Effector memory CD4-positive, alpha-beta T cell (primary cell): ENCODE data around the gene PADI2.

ENCODE experiments used
- DNase-seq, 3 donors: peaks; one replicate each; pipeline ENCODE4 v3.0.0-alpha.2; 2020
- H3K27ac ChIP-seq: 2 replicates; pipeline ENCODE4 v1.7.0; 2013; ENCODE audit warnings: mild to moderate bottlenecking, low read length, moderate library complexity; ENCODE audit not compliant: insufficient read depth, poor library complexity, severe bottlenecking
- H3K27me3 ChIP-seq: replicated peaks from 2 replicates; pipeline ENCODE4 v1.7.0; 2013; ENCODE audit warnings: mild to moderate bottlenecking, low read length; ENCODE audit not compliant: insufficient read depth, control insufficient read depth, poor library complexity, severe bottlenecking
- H3K36me3 ChIP-seq: 2 replicates; pipeline ENCODE4 v1.7.0; 2013; ENCODE audit warnings: mild to moderate bottlenecking, low read length, moderate library complexity; ENCODE audit not compliant: control insufficient read depth, insufficient read depth
- H3K4me1 ChIP-seq: 2 replicates; pipeline ENCODE4 v1.7.0; 2013; ENCODE audit warnings: low read length, mild to moderate bottlenecking; ENCODE audit not compliant: control insufficient read depth, insufficient read depth, poor library complexity, severe bottlenecking
- H3K4me3 ChIP-seq: 2 replicates; pipeline ENCODE4 v1.7.0; 2013; ENCODE audit warnings: low read length, low read depth, mild to moderate bottlenecking; ENCODE audit not compliant: insufficient read depth, poor library complexity, severe bottlenecking
- H3K9me3 ChIP-seq: 2 replicates; pipeline ENCODE4 v1.7.0; 2013; ENCODE audit warnings: mild to moderate bottlenecking, low read length, moderate library complexity; ENCODE audit not compliant: control insufficient read depth

Gene PADI2

DNA sequence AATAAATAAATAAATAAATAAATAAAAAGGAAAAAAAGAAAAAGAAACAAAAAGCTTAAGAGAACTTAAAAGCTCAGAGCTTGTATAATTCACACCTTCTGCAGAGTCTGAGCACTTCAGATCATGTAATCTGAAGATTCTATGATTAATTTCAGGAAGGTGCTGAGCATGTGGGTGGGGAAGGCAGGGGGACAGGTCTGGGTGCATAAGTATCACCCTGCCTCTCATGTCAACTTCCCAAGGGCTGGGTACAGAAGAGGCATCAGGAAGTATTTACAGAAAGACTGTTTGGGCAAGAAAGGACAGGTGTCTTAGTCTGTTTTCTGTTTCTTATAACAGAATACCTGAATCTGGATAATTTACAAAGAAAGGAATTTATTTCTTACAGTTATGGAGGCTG lies 20.4 kb upstream of the PADI2 start:
- no peak overlapping the region for H3K4me3 ChIP-seq
- H3K36me3 ChIP-seq: no peaks in the 10 kb centered on the region
- no peak overlapping the region for H3K27ac ChIP-seq
- H3K4me1 ChIP-seq: no peaks in the 10 kb centered on the region
- DNase-seq: no peak
- no peaks in the 10 kb centered on the region for H3K9me3 ChIP-seq
- no peaks in the 10 kb centered on the region for H3K27me3 ChIP-seq

DNA sequence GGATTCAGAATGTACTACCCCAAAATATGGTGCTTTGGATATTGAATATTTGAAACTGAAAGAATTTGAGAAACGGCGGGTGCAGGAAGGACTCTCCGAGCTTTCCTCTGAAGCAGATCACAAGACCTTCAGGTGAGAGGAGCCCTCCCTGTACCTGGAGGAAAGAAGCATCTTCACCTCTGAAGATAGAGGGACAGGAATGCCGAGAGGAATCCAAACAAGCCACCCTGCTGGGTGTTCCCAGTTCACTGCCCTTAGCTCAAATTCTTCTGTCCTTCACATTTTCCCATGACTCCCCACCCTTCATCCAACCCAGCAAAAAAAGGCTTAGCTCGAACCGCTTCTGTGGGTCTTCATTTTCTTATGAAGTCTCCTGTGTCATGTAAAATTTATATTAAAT lies 18.2 kb upstream of the PADI2 start:
- Histone ChIP-seq H3K27me3 (no peaks in the 10 kb centered on the region), H3K27ac (no peak overlapping the region), H3K4me1 (no peaks in the 10 kb centered on the region), H3K9me3 (no peaks in the 10 kb centered on the region), H3K4me3 (no peak overlapping the region), H3K36me3 (no peaks in the 10 kb centered on the region)
- DNase-seq: no peak

DNA sequence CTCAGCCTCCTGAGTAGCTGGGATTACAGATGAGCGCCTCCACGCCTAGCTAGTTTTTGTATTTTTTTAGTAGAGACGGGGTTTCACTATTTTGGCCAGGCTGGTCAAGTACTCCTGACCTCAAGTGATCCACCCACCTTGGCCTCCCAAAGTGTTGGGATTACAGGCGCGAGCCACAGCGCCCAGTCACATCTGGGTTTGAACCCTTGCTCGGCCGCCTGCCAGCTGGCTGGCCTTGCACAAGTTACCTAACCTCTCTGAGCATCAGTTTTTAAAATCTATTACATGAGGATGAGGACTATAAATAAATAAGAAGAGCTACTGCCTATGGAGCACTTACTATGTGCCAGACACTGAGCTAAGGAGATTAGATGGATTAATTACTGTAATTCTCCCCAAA lies 17.7 kb upstream of the PADI2 start:
- DNase-seq: no peak
- Histone ChIP-seq H3K36me3 (no peaks in the 10 kb centered on the region), H3K4me1 (no peaks in the 10 kb centered on the region), H3K9me3 (no peaks in the 10 kb centered on the region), H3K4me3 (no peak overlapping the region), H3K27me3 (no peaks in the 10 kb centered on the region), H3K27ac (no peak overlapping the region)

DNA sequence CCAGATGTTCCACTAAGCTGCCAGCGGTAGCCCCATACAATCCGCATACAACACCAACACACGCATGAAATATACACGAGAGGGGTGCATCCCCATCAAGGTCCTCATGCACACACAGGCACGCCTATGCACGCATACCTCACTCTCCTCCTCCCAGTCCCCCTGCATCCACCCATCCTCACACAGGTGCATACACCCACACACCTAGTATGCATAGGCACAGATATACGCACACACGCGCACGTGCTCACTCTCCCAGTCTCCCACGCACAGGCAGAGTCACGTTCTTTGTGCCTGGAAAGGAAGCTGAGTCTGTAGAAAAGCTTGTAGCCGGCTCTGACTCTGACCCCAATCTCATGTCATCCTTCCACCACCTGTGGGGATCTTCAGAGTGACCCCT lies 16.9 kb upstream of the PADI2 start:
- no peaks in the 10 kb centered on the region for H3K9me3 ChIP-seq
- no peaks in the 10 kb centered on the region for H3K4me1 ChIP-seq
- H3K27me3 ChIP-seq: no peaks in the 10 kb centered on the region
- no peak overlapping the region for H3K4me3 ChIP-seq
- no peak overlapping the region for H3K27ac ChIP-seq
- H3K36me3 ChIP-seq: no peaks in the 10 kb centered on the region
- DNase-seq: no peak

DNA sequence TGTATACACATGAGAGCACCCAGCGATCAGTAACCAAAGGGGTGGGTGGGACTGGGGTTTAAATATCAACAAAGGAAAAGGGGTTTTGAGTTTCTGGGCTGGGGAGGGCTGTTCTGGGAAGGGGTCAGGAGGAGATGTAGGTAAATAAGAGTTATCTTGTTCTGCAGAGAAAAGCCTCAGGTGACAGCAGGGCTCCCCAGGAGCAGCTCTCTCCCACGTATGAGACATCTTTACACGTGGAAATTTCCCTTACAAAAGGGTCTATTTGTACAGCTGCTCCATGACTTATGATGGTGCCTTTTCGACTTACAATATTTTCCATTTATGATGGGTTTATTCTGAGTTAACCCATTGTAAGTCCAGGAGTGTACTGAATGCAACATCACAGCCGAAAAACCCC lies 16.3 kb upstream of the PADI2 start:
- no peak overlapping the region for H3K4me3 ChIP-seq
- no peak for DNase-seq
- H3K36me3 ChIP-seq: no peaks in the 10 kb centered on the region
- no peaks in the 10 kb centered on the region for H3K27me3 ChIP-seq
- no peak overlapping the region for H3K27ac ChIP-seq
- H3K9me3 ChIP-seq: no peaks in the 10 kb centered on the region
- H3K4me1 ChIP-seq: no peaks in the 10 kb centered on the region

DNA sequence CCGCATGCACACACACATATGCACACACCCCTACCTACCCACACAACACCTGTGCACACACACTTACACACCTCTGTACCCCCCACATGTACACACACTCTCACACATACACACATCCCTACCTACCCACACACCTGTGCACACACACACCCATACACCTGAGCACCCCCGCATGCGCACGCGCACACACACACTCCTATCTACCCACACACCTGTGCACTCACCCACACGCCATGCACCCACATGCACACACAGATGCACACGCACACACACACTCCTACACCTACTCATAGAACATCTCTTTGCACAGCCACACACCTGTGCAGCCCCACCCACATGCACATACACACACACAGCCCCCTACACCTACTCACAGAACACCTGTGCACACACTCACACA lies 15.5 kb upstream of the PADI2 start:
- H3K9me3 ChIP-seq: no peaks in the 10 kb centered on the region

DNA sequence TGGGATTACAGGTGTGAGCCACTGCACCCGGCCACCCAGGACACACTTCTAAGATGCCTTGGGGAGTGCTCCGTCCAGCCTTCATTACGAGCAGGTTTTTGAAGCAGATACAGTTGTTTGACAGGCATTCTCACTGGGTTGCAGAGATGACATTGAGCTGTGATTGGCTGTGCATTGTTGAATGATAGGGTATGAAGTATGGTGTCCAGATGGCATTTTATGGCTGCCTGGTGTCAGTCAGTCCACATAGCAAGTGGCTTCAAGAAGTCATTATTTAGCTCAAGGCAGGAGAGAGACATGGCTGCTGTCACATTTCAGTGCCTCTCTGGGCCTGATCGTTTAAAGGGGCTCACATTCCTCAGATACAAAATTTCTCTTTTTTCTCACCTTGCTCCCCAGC lies 14.8 kb upstream of the PADI2 start:
- H3K27ac ChIP-seq: no peak overlapping the region
- no peaks in the 10 kb centered on the region for H3K4me1 ChIP-seq
- H3K9me3 ChIP-seq: no peaks in the 10 kb centered on the region
- H3K27me3 ChIP-seq: no peaks in the 10 kb centered on the region
- no peak for DNase-seq
- no peak overlapping the region for H3K4me3 ChIP-seq
- H3K36me3 ChIP-seq: no peaks in the 10 kb centered on the region

More for the DNA sequence above, 15.5 kb upstream of the PADI2 start:
- DNase-seq: no peak
- no peak overlapping the region for H3K4me3 ChIP-seq
- H3K36me3 ChIP-seq: no peaks in the 10 kb centered on the region
- no peaks in the 10 kb centered on the region for H3K4me1 ChIP-seq
- H3K27ac ChIP-seq: no peak overlapping the region
- H3K27me3 ChIP-seq: no peaks in the 10 kb centered on the region

DNA sequence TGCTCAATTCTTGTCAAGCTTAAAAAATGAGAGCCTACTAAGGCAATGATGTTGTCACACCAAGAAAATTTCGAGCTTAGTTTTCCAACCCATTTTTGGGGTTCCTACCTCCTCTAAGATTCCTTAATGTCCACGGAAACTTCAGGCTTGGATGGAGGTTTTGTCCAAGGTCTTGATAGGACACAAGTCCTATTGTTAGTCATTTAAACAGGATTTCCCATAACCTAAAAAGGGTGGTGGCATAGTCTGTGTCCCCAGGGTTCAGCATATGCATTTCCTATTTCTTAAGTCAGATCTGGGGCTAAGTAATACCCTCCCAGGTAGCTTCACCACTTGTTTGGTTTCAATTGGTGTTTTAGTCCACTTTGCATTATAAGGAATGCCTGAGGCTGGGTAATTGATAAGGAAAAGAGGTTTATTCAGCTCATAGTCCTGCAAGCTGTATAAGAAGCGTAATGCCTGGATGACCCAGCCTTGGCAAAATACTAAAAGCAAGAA lies 10.9 kb upstream of the PADI2 start:
- Histone ChIP-seq H3K4me1 (no peaks in the 10 kb centered on the region), H3K9me3 (no peaks in the 10 kb centered on the region), H3K4me3 (no peak overlapping the region), H3K27ac (no peak overlapping the region), H3K27me3 (no peaks in the 10 kb centered on the region), H3K36me3 (no peaks in the 10 kb centered on the region)
- DNase-seq: no peak

DNA sequence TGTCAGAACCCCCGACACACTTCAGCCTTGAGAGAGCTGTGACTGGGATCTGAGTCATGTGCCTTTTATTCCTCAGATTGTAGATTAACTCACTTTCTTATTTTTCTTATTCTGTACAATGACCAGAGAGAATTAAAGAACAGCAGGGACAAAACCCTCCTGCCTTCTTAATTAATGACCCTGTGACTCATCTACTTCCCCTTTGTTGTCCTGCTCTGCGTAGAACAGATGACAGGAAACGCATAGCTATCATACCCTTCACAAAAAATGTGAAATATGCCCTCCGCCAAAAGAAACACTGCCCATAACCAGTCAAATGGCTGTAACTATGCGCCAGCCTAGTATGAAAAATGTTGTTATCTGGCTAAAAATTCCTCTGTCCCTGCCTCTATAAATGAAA lies 9.1 kb upstream of the PADI2 start:
- H3K9me3 ChIP-seq: no peaks in the 10 kb centered on the region
- no peaks in the 10 kb centered on the region for H3K36me3 ChIP-seq
- no peaks in the 10 kb centered on the region for H3K4me1 ChIP-seq
- H3K27ac ChIP-seq: no peak overlapping the region
- H3K27me3 ChIP-seq: no peaks in the 10 kb centered on the region
- no peak overlapping the region for H3K4me3 ChIP-seq
- no peak for DNase-seq

DNA sequence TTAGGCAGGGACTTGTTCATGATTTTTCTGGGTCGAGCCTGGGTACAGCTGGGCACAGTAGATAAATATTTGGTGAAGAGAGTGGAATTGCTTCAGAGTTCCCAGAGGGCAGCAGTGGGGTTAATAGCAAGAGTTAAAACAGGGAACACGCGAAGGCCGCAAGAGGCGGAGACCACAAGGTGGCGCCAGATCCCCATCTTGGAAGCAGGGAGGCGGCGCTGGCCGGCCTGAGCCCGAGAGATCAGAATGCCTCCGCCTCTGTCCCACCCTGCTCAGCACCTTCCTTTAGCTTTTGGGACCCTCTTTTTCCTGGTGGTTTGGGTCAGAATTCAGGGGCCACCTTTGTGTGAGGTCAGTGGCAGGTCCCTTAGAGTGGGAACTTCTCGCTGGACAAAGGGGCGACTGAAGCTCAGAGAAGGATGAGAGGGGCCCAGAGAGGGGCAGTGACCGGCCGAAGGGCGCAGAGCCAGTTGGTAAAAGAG lies 6.5 kb upstream of the PADI2 start:
- Histone ChIP-seq H3K36me3 (no peaks in the 10 kb centered on the region), H3K4me1 (no peaks in the 10 kb centered on the region), H3K27ac (no peak overlapping the region), H3K4me3 (no peak overlapping the region), H3K9me3 (no peaks in the 10 kb centered on the region), H3K27me3 (no peaks in the 10 kb centered on the region)
- peak; percentile 51 to 64 (median 53) for DNase-seq
